Kidney glomerular epithelial cell (primary cell): ENCODE data around the gene ADORA1.

ENCODE experiments used
- DNase-seq: peaks from one replicate; lab custom pipeline; 2025; lab: John Stamatoyannopoulos, UW

Gene ADORA1

DNA sequence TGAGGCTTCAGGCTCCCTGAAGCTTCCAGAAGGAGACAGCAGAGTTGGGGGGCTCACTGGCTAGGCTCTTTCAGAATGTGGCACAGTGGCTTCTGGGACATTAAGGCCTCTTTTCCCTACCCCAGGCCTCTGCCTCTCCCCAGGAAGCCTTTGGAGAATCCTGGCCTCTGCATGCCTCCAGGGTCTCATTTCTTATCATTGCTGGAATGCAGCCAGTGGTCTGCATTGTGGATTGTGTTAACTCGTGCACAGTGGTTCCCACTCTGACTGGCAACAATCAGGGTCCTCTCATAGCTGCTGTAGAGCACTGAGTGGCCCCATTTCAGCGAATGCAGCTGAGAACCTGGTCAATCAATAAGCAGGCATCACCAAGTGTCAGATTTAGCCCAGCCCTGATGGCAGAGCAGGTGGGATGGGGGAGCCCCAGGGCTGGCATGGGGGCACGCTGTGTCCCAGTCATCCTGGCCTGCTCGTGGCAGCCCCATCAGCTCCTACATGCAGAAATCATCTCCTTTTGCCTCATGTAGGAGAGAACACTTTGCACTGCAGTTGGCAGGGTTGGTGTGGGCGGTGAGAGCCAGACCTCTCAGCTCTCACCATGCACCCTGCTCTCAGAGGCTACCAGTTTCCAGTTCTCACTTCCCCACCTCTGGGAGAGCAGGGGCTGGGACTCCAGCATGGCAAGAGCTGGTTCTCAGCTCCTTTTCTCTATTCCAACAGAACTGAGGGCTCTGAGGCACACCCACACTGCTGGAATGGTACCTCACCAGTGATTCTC is 13.4 kb downstream of the ADORA1 start:
- no peak for DNase-seq

DNA sequence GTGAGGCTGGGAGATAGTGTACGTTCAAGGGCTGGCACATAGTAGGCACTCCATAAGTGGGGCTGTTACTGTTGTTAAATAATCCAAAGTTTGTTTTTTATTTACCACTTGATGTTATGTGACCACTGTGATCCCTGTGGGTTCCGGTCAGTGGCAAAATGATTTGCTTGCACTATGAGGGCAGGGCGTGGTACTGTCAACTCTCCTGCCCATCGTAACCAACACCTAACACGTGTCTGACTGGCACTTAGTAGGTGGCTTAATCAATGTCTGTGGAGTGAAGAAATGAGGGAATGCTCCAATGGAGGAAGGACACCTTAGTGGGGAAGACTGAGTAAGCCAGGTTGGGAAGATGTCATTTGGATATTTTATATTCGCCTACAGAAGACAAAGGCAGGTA is 14.6 kb downstream of the ADORA1 start:
- DNase-seq = no peak

DNA sequence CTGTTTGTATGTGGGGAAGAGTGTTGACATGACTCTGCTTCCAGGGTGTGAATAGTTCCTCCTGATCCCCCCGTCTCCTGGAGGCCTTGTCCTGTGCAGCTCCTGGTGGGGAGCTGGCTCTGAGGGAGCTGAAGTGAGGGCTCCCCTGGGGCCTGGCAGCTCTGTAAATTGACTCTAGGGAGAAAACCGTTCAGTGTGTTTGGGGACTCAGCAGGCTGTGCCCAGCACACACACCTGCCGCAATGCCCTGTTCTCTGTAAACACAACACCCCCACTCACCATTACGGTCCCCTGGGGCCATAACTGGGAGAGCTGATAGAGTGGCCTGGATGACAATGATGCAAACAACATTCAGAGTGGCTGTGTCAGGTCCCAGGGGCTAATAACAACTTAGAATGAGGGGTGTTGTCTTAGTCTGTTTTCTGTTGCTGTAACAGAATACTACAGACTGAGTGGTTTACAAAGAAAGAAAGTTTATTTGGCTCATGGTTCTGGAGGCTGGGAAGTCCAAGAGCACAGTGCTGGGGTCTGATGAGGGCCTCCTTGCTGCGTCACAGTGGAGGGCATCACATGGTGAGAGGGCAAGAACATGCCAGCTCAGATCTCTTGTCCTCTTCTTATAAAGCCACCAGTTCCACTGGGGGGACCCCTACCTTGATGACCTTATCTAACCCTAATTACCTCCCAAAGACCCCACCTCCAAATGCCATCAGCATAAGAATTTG is 15.3 kb downstream of the ADORA1 start:
- no peak for DNase-seq

DNA sequence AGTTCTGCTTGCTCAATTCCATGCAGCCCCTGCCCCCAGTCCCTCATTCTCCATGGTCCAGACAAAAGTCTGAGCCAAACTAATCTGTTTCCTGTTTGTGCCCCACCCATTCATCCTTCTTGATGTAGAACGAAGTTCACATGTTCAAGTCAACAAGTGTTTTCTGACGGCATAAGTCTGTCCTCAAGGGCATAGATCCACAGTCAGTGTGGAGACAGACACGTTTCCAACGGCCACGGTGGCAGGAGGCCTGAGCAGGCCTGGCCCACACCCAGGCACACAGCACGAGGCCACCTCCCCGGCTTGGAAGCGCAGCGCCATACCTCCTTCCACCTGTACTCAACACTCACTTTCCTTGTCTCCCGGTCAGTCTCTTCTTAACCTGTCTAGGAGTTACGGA is 16.1 kb downstream of the ADORA1 start:
- DNase-seq = no peak

DNA sequence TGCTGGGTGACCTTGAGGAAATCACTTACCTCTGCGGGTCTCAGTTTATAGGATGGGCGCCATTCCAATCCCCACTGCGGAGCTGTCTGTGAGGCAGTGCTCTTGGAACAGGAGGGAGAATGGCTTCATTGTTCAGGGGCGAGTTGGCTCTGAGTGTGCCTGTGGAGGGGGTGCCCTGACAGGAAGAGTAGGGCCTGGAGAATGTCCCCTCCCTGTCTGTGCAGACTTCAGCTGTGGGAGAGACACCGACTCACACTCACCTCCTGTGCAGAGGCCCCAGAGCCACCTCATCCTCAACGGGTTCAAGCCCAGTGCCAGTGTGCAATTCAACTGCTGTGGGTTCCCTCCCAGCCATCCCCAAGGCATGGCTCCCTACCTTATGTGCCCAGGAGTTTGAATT is 17.1 kb downstream of the ADORA1 start:
- peak; percentile 36 for DNase-seq

DNA sequence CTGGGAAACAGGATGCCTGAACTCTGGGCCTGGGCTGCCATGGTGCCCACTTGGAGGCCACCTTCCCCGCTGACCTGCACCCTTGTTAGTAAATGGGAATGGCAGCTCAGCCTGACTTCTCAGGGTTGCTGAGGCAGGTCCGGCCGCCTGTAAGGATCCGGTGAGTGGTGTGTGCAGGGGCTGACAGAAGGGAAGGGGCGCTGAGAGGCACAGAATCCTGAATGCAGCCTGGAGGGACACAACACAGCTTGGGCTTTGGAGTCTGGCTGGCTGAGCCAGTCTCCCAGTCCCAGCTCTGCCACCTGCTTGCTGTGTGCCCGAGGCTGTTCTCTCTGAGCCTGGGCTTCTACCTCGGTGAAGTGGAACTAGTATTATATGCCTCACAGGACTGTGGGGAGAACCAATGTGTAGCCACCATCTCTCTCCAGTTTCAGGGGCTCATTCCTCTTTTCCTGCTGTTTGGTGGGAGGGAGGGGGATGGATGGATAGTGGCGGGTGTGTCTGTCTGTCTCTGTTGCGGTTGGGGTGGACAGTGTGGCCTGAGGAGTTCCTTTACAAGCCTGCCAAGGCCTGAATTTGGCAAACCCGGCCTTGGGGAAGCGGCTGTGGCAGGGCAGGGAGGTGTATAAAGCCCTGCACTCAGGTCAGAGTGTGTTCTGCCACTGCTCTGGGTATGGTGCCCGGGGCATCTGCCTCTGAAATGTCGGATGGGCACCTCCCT is 18.0 kb downstream of the ADORA1 start:
- no peak for DNase-seq

DNA sequence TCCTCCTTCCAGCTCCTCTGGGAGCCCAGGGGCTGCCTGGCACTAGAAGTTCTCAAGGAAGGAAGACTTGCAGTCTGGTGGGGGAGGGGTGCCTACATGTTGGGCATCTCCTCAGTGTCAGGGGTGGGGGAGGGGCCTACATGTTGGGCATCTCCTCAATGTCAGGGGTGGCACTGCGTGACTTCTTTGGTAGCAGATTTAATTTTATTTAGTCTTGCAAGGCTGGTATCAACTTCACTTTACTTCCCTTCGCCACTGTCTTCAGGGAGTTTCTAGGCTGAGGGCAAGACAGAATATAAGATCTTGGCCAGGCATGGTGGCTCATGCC is 18.5 kb downstream of the ADORA1 start:
- no peak for DNase-seq

DNA sequence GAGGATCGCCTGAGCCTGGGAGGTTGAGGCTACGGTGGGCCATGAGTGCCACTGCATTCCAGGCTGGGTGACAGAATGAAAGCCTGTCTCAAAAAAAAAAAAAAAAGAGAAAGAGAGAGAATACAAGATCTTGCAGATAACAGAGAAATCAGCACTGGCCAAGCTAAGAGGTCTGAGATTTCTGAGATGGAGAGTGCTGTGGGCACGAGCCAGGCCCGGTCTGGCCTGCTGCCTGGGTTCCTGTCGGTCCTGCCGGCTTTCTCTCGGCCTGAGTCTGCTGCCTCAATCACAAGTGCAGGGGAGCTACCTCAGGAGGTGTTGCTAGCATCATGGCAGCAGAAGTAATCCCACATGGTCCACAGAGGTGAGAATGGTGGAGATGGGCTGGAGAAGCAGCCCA is 19.0 kb downstream of the ADORA1 start:
- DNase-seq = no peak

DNA sequence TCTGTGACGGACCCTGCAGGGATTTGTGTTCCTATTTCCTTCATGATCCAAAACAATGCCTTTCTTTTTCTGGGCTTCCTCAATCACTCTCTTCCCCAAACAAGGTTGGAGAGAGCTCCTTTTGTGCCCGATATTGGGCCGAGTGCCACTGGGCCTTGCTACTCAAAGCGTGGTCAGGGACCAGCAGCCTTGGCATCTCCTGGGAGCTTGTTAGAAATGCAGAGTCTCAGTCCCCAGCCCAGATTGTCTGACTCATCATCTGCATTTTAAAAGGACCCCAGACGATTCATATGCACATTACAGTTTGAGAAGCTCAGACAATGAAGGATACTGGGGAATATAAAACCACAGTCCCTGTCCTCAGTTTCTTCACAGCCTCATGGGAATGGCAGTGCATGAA is 19.9 kb downstream of the ADORA1 start:
- DNase-seq = no peak

DNA sequence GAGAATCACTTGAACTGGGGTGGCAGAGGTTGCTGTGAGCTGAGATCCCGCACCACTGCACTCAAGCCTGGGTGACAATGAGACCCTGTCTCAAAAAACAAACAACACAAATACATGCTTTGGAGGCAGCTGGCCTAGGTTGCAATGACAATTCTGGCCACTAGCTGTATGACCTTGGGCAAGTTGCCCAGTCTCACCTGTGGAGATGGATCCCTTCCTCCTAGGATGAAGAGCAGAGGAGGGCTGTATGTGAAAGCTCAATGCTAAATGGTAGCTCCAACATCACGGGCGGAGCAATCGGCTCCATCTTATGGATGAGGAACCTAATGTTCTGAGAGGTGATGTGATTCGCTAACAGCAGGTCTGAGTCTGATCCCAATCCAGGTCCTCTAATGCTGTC is 20.6 kb downstream of the ADORA1 start:
- DNase-seq = no peak

DNA sequence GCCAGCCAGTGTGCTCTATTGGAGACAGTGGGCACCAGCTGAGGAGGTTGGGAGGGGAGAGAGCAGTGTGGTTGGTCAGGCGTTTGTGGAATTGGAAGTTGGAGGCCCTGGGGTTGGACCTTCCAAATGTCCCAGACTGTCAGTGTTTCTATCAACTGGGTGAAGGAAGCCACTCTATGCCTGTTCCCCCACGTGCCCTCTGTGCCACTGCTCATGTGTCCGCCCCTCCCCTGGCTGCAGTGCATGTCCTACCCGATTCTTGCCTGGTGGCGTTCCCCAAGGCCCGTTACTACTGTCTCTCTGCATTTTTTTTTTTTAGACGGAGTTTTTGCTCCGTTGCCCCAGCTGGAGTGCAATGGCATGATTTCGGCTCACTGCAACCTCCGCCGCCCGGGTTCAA is 21.1 kb downstream of the ADORA1 start:
- no peak for DNase-seq

DNA sequence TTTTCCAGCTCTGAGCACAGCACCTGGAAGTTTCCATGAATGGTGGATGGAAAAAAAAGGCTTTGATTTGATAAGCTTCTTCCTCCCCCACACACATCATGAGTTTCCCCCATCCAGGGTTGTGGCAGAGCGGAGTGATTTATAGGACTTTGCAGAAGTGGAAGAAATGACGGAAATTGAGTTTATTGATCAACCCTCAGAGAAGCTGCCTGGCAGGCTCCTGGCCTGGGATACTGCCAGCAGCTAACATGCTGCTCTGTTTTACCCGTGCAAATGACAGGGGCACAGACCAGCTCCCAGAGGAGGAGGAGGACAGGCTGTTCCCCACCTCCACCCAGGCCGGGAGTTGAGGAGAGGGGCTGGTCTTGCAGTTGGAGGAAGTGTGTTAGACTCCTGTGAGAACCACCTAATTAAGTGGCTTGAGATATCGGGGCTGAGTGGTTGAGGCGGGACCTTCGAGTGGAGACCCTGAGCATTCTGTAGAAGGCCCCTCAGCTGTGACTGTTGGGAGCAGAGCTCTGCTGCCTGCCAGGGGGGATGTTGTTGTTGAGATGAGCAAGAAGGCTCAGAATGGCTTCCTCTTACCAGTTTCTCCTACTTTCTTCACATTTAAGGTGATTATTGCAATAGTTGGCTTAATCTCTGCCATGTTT is 21.8 kb downstream of the ADORA1 start:
- no peak for DNase-seq

DNA sequence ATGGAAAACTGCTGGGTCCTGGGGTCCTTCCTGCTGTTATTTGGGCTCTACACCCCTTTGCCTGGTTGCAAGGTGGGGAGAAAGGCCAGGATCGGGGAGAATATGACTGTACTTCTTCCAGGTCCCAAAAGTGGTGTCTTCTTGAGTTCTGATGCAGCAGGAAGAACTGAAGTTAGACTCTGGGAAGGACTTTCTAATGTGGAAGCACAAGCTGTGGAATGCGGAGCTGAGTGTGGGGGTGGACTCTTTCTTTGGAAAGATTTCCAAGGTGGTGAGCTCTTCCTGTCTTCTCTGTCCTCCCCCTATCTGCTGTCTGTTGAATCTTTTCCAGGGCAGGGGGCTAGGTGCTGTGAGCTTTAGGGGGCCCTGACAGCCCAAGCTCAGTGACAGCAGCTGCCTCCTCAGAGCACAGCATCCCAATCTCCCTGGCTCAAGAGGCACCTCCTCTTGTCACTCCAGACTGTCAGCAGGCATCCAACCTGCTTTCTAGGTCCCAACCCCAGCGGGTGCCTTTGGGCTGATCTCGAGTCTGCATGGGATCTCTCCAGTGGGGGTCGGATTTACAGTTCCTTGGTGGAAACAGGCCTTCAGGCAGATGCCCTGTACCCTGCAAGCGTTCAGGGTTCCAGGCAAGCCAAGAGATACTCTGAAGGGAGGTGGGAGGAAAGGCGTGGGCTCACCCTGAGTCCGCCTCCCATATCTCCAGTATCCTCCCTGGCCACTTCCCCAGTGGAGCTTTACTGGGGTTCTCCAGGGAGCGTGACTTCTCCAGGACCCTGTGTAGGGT is 23.2 kb downstream of the ADORA1 start:
- peak; percentile 8 for DNase-seq

DNA sequence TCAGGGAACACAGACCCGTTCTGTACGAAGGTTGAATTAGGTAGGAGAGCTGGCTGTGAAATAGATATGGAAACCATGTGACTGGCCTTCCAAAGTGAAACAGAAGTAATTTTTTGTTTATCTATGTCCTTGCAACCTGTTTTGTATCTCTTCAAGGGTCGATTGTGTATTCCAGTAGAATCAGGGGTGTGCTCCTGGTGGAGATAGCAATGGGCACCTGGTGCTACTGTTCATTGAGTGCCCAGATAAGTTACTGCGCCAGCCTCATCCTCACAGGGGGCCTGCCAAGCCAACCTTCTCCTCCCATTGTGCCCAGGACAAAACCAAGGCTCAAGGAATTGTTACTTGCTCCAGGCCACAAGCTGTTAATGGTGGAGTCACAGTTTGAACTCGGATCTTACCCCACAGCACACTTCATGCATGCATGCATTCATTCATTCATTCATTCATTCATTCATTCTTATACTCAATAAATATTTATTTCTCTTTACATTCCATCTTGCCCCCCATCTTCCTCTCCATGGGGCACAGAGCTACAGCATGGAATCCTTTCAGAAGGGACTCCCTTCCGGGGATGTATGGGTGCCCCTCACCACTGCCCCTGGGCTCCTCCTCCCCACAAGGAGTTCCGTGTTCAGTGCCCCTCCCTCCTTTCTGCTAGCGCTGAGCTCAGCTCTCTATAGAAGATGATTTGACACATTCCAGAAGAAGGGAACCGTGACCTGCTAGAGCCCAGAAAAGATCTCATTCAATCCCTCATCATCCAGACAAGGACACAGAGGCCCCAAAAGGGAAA is 24.0 kb downstream of the ADORA1 start:
- peak; percentile 91 for DNase-seq

DNA sequence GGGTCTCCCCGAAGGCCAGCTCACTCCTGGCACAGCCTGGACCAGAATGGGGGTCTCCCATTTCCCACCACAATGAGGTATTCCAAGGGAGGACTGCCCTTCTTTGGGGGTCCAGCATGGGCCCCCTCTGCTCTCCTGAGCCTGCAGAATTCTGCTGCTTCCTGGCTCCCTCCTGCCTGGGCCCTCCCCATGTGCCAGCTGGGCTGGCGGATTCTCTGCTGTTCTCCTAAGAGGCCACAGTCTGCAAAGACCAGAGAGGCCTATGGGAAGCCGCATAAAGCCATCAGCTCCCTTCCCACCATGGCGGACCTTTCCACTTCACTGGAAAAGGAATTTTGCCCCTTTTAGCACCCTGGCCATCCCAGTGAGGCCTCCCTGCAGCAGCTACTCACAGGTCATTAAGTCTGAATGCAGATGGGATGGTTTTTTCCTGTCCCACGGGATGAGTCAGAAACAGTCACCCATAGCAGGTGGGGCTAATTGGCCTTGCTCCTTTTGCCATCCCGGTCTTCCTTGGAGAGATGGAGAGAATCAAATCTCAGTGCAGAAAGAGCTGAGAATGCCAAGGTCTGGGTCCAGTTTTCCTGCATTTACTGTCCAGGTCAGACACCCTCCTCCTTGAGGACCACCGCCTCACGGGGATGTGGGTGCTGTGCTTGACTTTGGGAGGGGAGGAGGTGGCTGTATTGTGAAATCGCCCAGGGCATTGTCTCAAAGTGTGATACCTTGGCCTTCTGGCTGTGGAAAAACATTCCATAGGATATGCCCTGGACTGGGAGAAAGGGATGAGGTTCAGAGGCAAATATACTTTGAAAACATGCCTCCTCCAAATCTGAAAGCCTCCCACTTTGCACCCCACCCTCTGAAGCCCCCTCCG is 24.9 kb downstream of the ADORA1 start:
- DNase-seq = peak; percentile 92

DNA sequence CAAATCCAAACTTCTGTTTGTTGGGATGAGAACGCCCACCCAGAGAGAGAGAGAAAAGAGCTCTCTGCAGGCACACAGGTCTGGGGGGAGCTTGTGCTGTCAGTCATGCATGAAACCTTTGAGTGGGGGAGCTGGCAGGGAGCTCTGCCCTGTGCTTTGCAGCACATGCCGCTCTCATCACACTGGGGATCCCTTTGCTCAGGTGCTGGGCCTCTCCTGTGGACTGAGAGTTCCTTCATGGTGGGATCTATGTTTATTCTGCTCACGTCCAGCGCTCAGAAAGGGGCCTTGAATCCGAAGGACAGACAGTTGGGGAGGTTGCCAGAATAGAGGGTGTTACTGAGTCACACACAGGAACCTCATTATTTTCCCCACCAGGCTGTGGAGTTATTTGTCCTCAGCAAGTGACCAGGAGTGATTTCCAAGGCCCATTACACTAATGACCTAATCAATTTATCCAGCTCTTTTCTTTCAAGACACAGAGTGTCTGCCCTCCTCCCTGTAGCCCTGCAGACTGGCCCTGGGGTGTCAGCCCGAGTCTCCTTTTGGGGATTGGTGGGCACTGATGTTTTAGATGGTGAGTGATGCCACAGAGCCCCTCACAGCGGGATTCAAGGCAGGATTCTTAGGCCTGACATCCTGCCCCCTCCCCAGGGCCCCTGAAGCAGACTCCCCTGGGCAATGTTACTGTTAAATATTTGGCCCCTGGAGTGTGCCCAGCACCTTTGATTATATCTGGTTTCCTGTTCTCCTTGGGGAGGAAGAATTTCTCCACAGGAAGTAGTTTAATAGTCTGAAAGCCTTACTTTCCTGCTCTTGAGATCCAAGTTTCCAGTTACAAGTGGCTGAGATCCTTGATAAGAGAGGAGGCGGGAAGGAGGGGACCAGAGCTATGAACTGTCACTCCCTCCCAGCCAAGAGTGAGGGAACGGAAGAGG is 25.8 kb downstream of the ADORA1 start:
- DNase-seq = peak; percentile 86

DNA sequence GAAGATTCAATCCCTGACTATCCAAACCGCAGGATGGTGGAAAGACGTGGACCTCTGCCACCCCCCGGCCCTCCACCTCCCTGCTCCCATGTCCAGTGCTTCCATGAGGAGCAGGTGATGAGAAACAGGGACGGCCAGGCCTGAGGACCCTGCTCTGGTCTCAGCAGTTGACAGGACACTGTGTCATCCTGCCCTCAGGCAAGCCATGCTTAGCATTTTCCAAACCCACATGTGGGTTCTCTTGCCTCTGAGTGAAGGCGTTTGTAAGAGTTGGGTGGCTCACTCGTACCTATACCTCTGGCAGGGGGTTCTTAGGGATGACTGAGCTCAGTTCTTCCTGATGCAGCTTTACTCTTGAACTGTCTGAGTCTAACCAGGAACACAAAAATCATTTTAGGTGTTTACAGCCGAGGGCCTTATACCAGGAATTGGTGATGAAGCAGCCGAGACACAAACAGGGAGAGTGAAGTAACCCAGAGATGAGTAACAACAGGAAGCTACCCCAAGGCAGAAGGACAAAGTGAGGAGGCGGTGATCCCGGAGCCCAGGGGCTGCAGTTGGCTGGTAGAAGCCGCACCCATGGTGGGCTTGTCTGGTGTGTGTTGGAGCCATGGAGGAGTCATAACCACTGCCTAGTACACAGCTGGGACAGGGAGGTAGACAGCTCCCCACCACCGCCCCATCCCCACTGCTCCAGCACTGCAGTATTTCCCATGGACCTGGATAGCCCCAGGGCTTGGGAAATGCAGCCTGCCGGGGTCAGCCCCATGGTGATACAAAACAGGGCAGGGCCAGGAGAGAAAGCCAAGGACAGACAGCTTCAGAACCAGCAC is 26.7 kb downstream of the ADORA1 start:
- DNase-seq = peak; percentile 33

DNA sequence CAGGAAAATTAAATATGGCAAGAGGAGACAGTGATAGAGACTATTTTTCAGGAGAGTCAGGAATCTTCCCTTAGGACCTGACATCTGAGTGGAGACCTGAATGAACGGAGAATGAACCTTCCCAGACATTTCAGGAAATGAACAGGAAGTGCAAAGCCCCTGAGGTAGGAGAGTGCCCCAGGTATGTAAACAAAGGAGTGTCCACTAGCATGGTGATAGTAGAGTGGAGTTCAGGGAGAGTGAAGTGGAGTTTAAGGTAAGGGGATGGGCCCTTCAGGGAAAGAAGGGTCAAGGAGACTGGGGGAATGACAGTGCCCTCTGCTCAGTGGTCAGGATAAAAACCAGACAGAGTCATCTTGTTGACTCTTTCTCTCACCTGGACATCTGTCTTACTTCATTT is 28.8 kb downstream of the ADORA1 start:
- no peak for DNase-seq
